PFSK-1 (cell line): ENCODE measurements around the gene CREB1.

Experiments
- FOXP2 ChIP-seq: optimal IDR thresholded peaks from 2 replicates; pipeline ENCODE3; 2011; ENCODE audit warnings: borderline replicate concordance, control low read depth, inconsistent platforms; ENCODE audit not compliant: insufficient read depth; ENCODE audit errors: extremely low read length, extremely low read depth
- POLR2AphosphoS5 ChIP-seq: IDR thresholded peaks from 2 replicates; pipeline ENCODE4 v1.6.1; 2012; ENCODE audit warnings: low read depth, mild to moderate bottlenecking, control low read depth, low read length, moderate library complexity
- SIN3A ChIP-seq: IDR thresholded peaks from 2 replicates; pipeline ENCODE4 v1.6.1; 2012; ENCODE audit warnings: mild to moderate bottlenecking, low read length, moderate library complexity, borderline replicate concordance; ENCODE audit not compliant: insufficient read depth
- TAF1 ChIP-seq: IDR thresholded peaks from 2 replicates; pipeline ENCODE4 v1.6.1; 2012; ENCODE audit warnings: low read length, control low read depth, borderline replicate concordance; ENCODE audit not compliant: insufficient read depth
- TF ChIP-seq, protein P1 (sequence below), 2 experiments: IDR thresholded peaks; 2 replicates each; pipeline versions ENCODE4 v1.6.1 to v1.8.0; 2011 to 2012; ENCODE audit warnings: low read depth in 2 of 2, low read length in 2 of 2, control low read depth in 1 of 2, inconsistent platforms in 1 of 2, mild to moderate bottlenecking in 1 of 2, moderate library complexity in 1 of 2; ENCODE audit not compliant: insufficient read depth in 1 of 2

Gene CREB1

DNA sequence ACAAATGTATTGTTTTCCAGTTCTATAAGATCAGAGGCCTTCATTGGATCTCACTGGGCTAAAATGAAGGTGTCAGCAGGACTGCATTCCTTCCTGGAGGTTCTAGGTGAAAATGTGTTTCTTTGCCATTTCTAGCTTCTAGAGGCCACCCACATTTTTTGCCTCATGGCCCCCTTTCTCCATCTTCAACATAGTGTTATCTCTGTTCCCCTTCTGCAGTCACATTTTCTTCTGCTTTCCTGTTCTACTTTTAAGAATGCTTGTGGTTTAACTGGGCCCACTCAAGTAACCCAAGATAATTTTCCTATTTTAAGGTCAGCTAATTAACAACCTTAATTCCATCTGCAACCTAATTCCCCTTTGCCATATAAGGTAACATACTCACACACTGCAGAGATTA, 59.4 kb downstream of the CREB1 start:
- TF ChIP-seq POLR2AphosphoS5 (no peak), SIN3A (no peak), FOXP2 (no peak), TAF1 (no peak)
- TF ChIP-seq, protein P1, sequence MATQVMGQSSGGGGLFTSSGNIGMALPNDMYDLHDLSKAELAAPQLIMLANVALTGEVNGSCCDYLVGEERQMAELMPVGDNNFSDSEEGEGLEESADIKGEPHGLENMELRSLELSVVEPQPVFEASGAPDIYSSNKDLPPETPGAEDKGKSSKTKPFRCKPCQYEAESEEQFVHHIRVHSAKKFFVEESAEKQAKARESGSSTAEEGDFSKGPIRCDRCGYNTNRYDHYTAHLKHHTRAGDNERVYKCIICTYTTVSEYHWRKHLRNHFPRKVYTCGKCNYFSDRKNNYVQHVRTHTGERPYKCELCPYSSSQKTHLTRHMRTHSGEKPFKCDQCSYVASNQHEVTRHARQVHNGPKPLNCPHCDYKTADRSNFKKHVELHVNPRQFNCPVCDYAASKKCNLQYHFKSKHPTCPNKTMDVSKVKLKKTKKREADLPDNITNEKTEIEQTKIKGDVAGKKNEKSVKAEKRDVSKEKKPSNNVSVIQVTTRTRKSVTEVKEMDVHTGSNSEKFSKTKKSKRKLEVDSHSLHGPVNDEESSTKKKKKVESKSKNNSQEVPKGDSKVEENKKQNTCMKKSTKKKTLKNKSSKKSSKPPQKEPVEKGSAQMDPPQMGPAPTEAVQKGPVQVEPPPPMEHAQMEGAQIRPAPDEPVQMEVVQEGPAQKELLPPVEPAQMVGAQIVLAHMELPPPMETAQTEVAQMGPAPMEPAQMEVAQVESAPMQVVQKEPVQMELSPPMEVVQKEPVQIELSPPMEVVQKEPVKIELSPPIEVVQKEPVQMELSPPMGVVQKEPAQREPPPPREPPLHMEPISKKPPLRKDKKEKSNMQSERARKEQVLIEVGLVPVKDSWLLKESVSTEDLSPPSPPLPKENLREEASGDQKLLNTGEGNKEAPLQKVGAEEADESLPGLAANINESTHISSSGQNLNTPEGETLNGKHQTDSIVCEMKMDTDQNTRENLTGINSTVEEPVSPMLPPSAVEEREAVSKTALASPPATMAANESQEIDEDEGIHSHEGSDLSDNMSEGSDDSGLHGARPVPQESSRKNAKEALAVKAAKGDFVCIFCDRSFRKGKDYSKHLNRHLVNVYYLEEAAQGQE (IDR thresholded peaks at IDR 0.05; ENCODE audit: insufficient read depth in 1 of 2, low read depth in 2 of 2, low read length in 2 of 2) = no peak

DNA sequence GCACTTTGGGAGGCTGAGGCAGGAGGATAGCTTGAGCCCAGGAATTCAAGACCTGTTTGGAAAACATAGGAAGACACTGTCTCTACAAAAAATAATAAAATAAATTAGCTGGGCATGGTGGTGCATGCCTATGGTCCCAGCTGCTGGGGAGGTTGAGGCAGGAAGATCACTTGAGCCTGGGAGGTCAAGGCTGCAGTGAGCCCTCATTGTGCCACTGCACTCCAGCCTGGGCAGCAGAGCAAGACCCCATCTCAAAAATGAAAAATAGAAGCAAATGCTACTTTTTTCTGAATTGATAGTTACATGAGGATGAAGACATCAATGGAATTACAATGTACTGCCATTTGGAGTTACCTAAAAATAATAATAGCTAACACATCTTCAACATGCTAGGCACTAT, 63.5 kb downstream of the CREB1 start:
- no peak for TF ChIP-seq SIN3A
- no peak for TF ChIP-seq POLR2AphosphoS5
- TF ChIP-seq FOXP2 = no peak
- TF ChIP-seq TAF1 = no peak
- TF ChIP-seq, protein P1 (IDR thresholded peaks at IDR 0.05; ENCODE audit: insufficient read depth in 1 of 2, low read depth in 2 of 2, low read length in 2 of 2) = no peak

DNA sequence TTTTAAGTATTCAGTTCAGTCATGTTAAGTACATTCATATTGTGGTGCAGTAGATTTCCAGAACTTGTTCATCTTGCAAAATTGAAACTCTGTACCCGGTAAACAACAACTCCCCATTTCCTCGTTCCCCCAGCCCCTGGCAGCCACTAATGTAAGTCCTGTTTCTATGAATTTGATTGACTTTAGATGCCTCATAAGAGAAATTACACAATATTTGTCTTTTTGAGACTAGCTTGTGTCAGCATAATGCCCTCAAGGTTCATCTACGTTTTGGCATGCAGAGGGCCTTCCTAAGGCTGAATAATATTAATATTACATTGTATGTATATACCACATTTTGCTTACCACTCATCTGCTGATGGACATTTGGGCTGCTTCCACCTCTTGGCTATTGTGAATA, 64.5 kb downstream of the CREB1 start:
- TF ChIP-seq POLR2AphosphoS5 = no peak
- TF ChIP-seq FOXP2 = no peak
- no peak for TF ChIP-seq SIN3A
- TF ChIP-seq, protein P1 (IDR thresholded peaks at IDR 0.05; ENCODE audit: insufficient read depth in 1 of 2, low read depth in 2 of 2, low read length in 2 of 2) = no peak
- TF ChIP-seq TAF1 = no peak

DNA sequence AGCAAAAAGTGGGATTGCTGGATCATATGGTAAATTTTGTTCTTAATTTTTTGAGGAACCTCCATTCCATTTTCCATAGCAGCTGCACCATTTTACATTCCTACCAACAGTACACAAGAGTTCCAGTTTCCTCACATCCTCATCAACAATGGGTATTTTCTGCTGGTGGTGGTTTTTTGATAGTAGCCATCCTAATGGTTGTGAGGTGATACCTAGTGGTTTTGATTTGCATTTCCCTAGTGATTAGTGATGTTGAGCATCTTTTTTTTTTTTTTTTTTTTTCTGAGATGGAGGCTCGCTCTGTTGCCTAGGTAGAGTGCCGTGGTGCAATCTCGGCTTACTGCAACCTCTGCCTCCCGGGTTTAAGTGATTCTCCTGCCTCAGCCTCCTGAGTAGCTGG, 65.0 kb downstream of the CREB1 start:
- TF ChIP-seq FOXP2 (no peak), SIN3A (no peak), TAF1 (no peak), POLR2AphosphoS5 (no peak)
- TF ChIP-seq, protein P1 (IDR thresholded peaks at IDR 0.05; ENCODE audit: insufficient read depth in 1 of 2, low read depth in 2 of 2, low read length in 2 of 2) = no peak

DNA sequence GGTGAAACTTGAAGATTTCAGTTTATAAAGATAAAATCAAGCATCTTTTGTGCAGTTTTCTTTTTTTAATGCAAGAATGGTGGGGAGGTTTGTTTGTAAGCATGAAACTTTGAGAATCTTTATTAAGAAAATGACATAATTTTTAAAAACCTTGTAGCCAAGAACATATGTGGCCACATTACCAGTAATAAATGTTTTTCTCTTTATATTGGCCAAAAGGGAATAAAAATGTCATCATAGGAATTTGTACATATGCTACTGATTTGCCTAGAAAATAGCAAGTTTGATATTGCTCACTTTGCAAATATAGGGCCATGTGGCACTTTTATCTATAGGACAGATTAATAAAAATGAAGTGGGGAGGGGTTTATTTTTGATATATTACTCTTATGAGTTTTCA, 69.9 kb downstream of the CREB1 start:
- TF ChIP-seq POLR2AphosphoS5 (no peak), FOXP2 (no peak), TAF1 (no peak), SIN3A (no peak)
- TF ChIP-seq, protein P1 (IDR thresholded peaks at IDR 0.05; ENCODE audit: insufficient read depth in 1 of 2, low read depth in 2 of 2, low read length in 2 of 2) = no peak
